ENCODE data around the gene PEG3. TPM values are rescaled to one million over a fixed set of nuclear protein-coding genes. Genes with fewer than 3 reads are reported as not detected.

PEG3 gene
- total and polyA plus RNA-seq, 7 donors, result 0.23 to 33.9 (median 18.5) TPM

GRCh38 chr19:56810260-56810659 is 30.3 kb downstream of the PEG3 start:
- Histone ChIP-seq H3K27ac (no peak overlapping the region), H3K9me3 (peaks cover 0 to 4% (median 1%) of the 10 kb centered on the region in 4 donors), H3K27me3 (no peaks in the 10 kb centered on the region), H3K4me1 (no peaks in the 10 kb centered on the region), H3K36me3 (peaks cover 0 to 11% (median 0%) of the 10 kb centered on the region in 4 donors), H3K4me3 (no peak overlapping the region)
- no peak for DNase-seq
- intact Hi-C loops (cut with DNase I), result no loop called here
- TF ChIP-seq CTCF (IDR thresholded peaks at IDR 0.05) (no peak), POLR2AphosphoS5 (IDR thresholded peaks at IDR 0.05) (no peak), EP300 (IDR thresholded peaks at IDR 0.05) (no peak), POLR2A (IDR thresholded peaks at IDR 0.05) (no peak)
- WGBS, 2 donors, result 94 to 97% methylated on average over 1 of the region's 1 CpG

GRCh38 chr19:56808717-56809392 is 31.7 kb downstream of the PEG3 start:
- intact Hi-C loops (cut with DNase I), result no loop called here
- no peaks in the 10 kb centered on the region for H3K36me3 ChIP-seq
- TF ChIP-seq EP300 (IDR thresholded peaks at IDR 0.05), result no peak
- no peak for TF ChIP-seq POLR2AphosphoS5 (IDR thresholded peaks at IDR 0.05)
- no peak for TF ChIP-seq POLR2A (IDR thresholded peaks at IDR 0.05)
- TF ChIP-seq CTCF (IDR thresholded peaks at IDR 0.05), result no peak
- H3K27me3 ChIP-seq, result no peaks in the 10 kb centered on the region
- 89 to 91% methylated on average over 3 of the region's 3 CpGs for WGBS, 2 donors
- peaks cover 0 to 4% (median 3%) of the 10 kb centered on the region in 4 donors for H3K9me3 ChIP-seq
- no peak for DNase-seq
- no peaks in the 10 kb centered on the region for H3K4me1 ChIP-seq
- no peak overlapping the region for H3K27ac ChIP-seq
- H3K4me3 ChIP-seq, result no peak overlapping the region

- TF ChIP-seq POLR2AphosphoS5 (IDR thresholded peaks at IDR 0.05) (no peak), POLR2A (IDR thresholded peaks at IDR 0.05) (no peak), EP300 (IDR thresholded peaks at IDR 0.05) (no peak), CTCF (IDR thresholded peaks at IDR 0.05) (no peak)
- Histone ChIP-seq H3K4me1 (no peaks in the 10 kb centered on the region), H3K27ac (no peak overlapping the region), H3K9me3 (peaks cover 2 to 4% (median 3%) of the 10 kb centered on the region in 4 donors), H3K4me3 (no peak overlapping the region), H3K27me3 (no peaks in the 10 kb centered on the region), H3K36me3 (no peaks in the 10 kb centered on the region)
- intact Hi-C loops (cut with DNase I), result no loop called here
- no peak for DNase-seq
Observed at GRCh38 chr19:56806639-56807038, 33.9 kb downstream of the PEG3 start.

Small RNA genes lying within 50 kb of the gene (small RNA-seq; reads per million reads assigned to genes)
- gene AC006115.2, result 0 reads per million in 3 donors

Other genes starting within 250 kb of the PEG3 start
- 10 to 100 TPM; 10.4 to 18.0 (median 11.1) TPM for gene ZNF71, start 245.4 kb downstream of the PEG3 start, total RNA-seq
- 1 to 10 TPM in 2 of 3 donors, under 1 TPM in 1; 0.60 to 3.6 (median 1.6) TPM for gene ZNF71, start 245.4 kb downstream of the PEG3 start, polyA plus RNA-seq
- 1 to 10 TPM in 1 of 4 donors, under 1 TPM in 2, not detected in 1; 0.68 to 4.7 (median 0.99) TPM for gene SMIM17, start 197.6 kb downstream of the PEG3 start, total RNA-seq
- gene SMIM17, start 197.6 kb downstream of the PEG3 start, polyA plus RNA-seq, result under 1 TPM in 1 of 3 donors, not detected in 2; 0.09 TPM
- gene ZNF835, start 169.0 kb downstream of the PEG3 start, total RNA-seq, result 10 to 100 TPM in 1 of 4 donors, 1 to 10 TPM in 3; 2.8 to 14.3 (median 8.4) TPM
- gene ZNF835, start 169.0 kb downstream of the PEG3 start, polyA plus RNA-seq, result 1 to 10 TPM in 1 of 3 donors, under 1 TPM in 1, not detected in 1; under 0.01 to 1.1 TPM
- 1 to 10 TPM in 2 of 4 donors, under 1 TPM in 2; 0.36 to 1.6 (median 1.2) TPM for gene ZIM2, start within 50 bp of the PEG3 start, total RNA-seq
- under 1 TPM in 1 of 3 donors, not detected in 2; 0.09 TPM for gene ZIM2, start within 50 bp of the PEG3 start, polyA plus RNA-seq